ENCODE measurements around the gene C2orf49.

C2orf49 gene

DNA sequence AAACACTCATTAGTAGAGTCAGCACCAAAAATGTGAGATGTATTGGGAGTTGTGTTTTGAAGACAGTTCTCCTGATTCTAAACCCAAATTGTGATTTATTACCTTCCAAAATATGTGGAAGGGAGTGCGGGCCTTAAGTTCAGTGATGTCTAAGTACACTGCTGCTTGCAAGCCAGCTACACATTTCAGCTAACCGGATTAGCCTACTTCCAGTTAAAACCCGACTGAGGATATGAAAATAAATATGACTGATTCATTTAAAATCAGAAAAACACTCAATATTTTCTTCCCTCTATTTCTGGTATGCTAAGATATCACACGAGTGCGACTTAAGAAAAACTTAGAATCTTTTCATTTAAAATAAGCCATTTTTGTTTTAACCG lies 60.6 kb downstream of the C2orf49 start:
- ChIA-PET CTCF (interaction anchor here (0.6 to 1.0 kb wide), 4 partner anchors 8 to 41 kb away, joined by 3 to 4 read pairs (median 3); no protein-coding TSS in a partner anchor), POLR2A (interaction anchor here (0.5 to 1.6 kb wide), 6 partner anchors 7 to 1134 kb away, joined by 3 to 9 read pairs (median 4); no protein-coding TSS in a partner anchor)

DNA sequence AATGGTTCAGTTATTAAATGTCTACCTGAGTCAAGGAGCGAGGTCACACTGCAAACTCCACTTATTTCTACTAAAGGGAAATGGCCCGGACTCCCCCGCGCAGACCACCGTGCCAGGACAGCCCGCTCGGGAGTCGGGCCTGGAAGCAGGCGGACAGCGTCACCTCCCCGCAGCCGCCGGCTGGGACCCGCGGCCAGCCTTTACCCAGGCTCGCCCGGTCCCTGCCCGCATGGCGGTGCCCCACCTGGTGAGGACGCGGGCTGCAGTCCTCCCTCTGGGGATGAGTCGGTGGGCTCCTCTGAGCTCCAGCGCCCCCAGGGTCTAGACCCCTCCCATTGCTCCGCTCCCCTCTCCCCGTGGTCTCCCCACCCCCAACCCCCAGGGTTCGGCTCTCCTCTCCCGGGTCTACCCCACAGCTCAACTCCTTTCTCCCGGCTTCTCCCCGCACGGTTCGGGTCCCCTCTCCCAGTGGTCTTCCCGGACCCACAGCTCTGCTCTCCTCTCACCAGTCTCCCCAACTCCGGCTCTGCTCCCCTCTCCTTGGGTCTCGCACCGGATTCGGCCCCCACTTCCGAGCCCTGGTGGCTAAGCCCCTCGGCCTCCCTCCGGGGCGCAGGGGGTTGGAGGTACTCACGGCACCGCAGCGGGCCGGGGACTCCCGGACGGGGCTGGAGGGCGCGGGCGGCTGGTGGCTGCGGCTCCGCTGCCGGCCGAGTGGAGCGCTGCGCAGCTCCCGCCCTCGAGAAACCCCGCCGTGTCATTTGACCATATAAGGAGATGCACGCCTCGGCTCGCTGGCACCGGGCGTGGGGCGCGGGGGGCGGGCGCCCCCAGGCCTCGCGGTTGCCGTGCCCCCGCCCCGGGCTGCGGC lies 61.2 kb downstream of the C2orf49 start, which contains the start of gene FHL2:
TSS of gene FHL2 (minus strand) at position 716 of the 871 bp plus-strand sequence. CDS start 12,535 bp downstream, outside the sequence.
- ChIA-PET CTCF (interaction anchor here (0.6 to 1.0 kb wide), 4 partner anchors 9 to 40 kb away, joined by 3 to 4 read pairs (median 3); no protein-coding TSS in a partner anchor), POLR2A (interaction anchor here (0.5 to 1.6 kb wide), 6 partner anchors 8 to 1134 kb away, joined by 3 to 9 read pairs (median 4); no protein-coding TSS in a partner anchor)
- peak; percentile 43; the same call in 1 of the 2 replicates for TF ChIP-seq ELF4 (IDR thresholded peaks at IDR 0.05)
- TF ChIP-seq LEF1 (IDR thresholded peaks at IDR 0.05; ENCODE audit: borderline replicate concordance): 0 out of 2 replicates have a peak, but pooled peaks have one; percentile 8
- TF ChIP-seq SP1 (IDR thresholded peaks at IDR 0.05): no peak
- TF ChIP-seq FOXM1 (IDR thresholded peaks at IDR 0.05; ENCODE audit: borderline replicate concordance): peak; percentile 44; the same call in 1 of the 2 replicates
- DNase-seq (ENCODE audit: extremely low spot score): peak; percentile 84

More for the DNA sequence above, 60.6 kb downstream of the C2orf49 start:
- TF ChIP-seq SP1 (IDR thresholded peaks at IDR 0.05): no peak
- TF ChIP-seq, protein P1, sequence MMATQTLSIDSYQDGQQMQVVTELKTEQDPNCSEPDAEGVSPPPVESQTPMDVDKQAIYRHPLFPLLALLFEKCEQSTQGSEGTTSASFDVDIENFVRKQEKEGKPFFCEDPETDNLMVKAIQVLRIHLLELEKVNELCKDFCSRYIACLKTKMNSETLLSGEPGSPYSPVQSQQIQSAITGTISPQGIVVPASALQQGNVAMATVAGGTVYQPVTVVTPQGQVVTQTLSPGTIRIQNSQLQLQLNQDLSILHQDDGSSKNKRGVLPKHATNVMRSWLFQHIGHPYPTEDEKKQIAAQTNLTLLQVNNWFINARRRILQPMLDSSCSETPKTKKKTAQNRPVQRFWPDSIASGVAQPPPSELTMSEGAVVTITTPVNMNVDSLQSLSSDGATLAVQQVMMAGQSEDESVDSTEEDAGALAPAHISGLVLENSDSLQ (IDR thresholded peaks at IDR 0.05): peak; percentile 13; the same call in 1 of the 2 replicates
- no peak for TF ChIP-seq ARNT (IDR thresholded peaks at IDR 0.05)
- TF ChIP-seq FOXK2 (IDR thresholded peaks at IDR 0.05): no peak
- DNase-seq (ENCODE audit: extremely low spot score): no peak

Data from HEK293T (cell line).